GM19468 (cell line): Measurements from ENCODE around the gene VAV2.

Source experiments
- ATAC-seq: cut with Tn5 transposase; IDR thresholded peaks from one replicate; pipeline ENCODE4 v1.9.1; 2021; ENCODE audit warnings: mild to moderate bottlenecking, moderate library complexity, moderate number of reproducible peaks; ENCODE audit not compliant: unreplicated experiment; ENCODE audit errors: extremely low read depth

The VAV2 gene

DNA sequence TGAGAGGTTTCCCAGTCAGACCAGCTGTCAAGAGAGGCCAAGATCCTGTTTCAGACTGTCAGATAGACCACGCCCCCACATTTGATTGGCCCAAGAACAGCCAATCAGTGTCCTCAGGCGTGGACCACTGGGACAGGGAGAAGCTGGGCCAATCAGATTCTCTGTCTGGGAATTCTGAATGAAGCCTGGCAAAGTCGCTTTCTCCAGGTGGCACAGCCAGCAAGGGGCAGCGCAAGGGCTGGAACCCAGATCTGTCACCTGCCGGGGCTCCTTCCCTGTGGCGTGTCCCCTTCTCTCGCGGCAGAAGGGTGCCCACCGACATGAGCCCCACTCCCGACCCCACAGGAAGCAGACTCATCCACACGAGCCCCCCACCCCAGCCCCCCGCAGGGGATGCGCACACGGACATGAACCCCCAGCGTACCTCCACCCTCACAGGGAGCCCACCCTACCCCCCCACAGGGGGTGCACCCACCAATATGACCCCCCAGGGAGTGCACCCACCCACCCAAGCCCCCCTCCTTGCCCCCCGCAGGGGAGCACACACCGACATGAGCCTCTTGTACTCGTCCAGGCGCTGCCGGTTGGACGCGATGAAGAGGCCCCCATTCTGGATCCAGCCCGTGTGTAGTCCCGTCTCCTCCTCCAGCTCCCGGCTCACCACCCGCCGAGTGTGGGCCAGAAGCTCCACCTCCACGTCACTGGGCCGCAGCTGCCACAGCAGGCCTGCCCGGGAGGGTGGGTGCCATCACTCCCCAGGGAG is 260.1 kb downstream of the VAV2 start:
- ATAC-seq, result no peak

GRCh38 chr9:133730994-133731715 is 261.0 kb downstream of the VAV2 start:
- ATAC-seq, result no peak

DNA sequence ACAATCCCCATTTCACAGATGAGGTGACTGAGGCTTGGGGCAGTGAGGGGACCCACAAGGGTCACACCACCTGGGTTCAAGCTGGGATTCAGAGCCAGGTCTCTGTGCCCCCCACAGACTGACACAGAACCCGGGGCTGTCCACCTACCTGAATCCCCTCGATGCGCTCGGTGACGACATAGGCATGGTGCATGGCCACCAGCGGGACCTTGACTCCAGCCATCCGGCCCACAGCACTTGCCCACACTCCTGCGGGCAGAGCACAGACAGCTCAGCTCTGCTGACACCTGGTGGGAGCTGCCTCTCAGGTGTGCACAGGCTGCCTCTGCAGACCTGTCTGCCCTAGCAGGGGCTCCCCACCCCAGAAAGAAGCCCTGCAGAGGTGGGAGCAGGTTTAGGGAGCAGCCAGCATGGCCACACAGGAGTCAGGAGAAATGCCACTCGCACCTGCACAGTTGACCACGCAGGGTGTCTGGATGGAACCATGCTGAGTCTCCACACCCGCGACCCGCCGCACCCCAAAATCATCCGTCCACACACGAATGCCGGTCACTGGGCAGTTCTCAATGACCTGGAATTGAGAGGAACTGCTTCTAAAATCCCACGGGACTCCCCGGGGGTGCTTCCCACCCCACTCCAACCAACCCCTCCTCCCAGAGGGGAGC is 262.4 kb downstream of the VAV2 start:
- no peak for ATAC-seq

DNA sequence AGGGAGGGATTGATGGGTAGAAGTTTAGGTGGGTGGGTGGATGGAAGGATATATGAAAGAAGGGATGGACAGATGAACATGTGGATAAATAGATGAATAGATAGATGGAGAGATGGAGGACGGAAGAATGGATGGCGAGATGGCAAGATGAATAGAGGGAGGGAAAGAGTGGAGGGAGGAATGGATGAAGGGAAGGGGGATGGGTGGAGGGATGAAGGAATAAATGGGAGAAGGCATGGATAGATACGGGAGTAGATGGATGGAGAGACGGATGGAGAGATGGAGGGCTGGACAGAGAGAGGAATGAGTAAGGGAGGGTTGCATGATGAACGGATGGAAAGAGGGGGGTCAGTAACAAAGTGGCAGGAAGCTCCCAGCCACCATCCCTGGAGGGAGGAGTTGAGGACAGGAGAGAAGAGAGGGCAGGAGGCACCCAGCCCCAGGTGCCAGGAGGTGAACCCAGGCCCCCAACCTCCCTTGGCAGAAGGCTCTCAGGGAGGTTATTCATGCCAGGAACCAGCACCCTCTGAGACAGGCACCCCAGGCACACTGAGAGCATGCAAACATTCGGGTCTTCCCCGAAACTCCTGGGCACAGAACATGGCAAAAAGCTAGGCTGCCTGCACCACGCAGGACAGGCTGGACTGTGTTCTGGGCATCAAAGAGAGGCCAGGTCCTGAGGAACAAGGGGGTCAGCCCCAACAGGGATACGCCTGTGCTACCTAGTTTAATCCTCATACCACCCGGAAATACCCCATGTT is 263.1 kb downstream of the VAV2 start:
- ATAC-seq, result no peak

DNA sequence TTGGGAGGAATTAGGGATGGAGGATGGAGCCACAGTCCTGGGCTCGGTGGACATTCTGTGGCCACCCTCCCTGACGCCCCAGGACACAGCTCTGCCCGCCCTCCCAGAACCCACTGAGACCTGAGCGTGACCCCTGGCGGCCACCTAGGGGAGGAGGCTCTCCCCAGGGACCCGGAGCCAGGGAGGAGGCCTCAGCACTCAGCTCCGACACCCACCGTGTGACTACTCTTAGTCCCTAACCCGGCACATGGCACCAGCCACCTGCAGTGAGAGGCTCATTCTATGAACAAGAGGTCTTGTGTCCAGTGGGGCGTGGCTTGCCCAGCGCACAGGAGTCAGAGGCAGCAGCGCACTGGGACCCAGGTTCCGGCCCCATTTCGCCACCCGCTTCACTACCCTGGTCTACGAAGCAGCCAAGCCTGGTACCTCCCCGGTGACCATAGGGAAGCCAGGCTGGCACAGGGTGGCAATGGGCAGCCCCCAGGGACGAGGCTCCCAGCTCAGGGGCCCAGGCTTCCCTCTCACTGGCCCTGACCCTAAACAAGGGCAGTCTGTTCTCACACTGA is 264.2 kb downstream of the VAV2 start:
- ATAC-seq, result no peak

- no peak for ATAC-seq
Observed at GRCh38 chr9:133727277-133727875, 264.7 kb downstream of the VAV2 start.

DNA sequence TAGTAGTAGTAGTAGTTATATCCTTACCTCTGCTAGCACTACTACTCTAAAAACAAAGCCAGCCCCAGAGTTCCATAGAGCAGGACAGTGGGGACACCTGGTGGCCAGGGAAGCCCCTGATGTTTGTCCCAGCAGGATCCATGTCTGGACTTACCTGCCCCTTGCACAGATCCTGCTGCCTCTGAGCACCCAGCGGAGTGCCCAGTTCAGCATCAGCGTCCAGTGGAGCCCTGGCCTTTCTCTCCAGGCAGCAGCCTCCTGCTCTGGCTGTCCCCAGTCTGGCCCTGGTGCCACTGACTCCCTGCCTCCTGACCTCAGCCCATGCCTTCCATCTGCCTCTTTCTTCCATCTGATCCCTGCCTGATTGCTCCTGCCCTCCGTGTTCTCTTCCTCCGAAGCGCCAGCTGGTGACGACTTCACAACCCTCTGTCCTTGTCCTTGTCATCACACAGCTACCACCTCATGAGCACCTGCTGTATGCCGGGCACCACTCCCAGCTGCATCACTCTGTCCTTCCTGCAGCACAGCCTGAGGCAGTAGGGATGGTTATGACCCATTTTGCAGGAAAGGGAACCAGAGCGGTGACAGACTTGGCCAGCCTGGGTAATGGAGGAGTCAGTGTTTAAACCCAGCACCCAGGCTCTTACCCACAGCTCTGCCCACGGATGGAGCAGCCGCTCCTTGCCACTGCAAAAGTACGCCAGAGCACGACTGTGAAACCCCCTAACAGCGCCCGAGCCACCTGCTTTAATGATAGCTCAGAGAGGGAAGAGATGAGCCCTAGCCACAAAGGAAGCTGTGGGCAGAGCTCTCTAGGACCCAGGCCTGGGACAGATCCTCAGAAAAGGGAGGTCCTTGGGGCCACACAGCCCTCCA is 265.5 kb downstream of the VAV2 start:
- ATAC-seq, result no peak

- ATAC-seq, result no peak
Observed at GRCh38 chr9:133725886-133726285, 266.2 kb downstream of the VAV2 start.

GRCh38 chr9:133718563-133719315 is 273.4 kb downstream of the VAV2 start:
- no peak for ATAC-seq

GRCh38 chr9:133717113-133718031 is 274.8 kb downstream of the VAV2 start:
- no peak for ATAC-seq

- no peak for ATAC-seq
Observed at GRCh38 chr9:133716564-133717112, 275.5 kb downstream of the VAV2 start.

DNA sequence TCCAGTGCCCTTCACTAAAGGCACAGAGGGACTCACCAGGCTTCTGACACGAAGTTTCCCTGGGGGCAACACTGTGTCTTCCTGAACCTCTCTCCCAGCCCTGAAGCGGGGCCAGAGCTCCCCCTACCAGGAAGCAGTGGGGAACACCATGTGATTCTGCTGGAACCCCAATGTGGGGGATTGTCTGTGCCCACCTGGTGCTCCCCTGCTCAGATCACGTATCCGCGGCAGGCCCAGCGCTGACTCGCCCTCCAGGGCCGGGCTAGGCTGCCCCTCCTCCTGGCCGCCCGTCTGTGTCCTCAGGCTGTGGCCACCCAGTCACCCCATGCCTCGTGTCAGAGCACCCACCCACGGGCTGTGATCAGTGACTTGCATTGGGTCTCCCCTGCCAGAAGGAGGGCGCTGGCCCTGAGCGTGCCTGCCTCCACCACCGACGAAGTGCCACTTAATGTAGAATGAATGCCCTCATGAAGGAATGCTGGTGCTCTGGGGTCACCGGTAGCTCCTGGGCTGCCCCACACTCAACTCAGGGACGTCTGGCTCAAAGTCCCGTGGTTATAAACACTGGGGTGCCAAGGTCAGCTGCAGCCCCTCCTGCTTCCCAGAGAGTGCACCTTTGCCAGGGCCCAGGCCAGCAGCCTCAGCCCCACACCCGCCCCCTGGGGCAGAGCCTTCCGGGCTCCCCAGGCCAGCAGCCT is 276.1 kb downstream of the VAV2 start:
- no peak for ATAC-seq

GRCh38 chr9:133715295-133715865 is 276.7 kb downstream of the VAV2 start:
- ATAC-seq, result no peak

DNA sequence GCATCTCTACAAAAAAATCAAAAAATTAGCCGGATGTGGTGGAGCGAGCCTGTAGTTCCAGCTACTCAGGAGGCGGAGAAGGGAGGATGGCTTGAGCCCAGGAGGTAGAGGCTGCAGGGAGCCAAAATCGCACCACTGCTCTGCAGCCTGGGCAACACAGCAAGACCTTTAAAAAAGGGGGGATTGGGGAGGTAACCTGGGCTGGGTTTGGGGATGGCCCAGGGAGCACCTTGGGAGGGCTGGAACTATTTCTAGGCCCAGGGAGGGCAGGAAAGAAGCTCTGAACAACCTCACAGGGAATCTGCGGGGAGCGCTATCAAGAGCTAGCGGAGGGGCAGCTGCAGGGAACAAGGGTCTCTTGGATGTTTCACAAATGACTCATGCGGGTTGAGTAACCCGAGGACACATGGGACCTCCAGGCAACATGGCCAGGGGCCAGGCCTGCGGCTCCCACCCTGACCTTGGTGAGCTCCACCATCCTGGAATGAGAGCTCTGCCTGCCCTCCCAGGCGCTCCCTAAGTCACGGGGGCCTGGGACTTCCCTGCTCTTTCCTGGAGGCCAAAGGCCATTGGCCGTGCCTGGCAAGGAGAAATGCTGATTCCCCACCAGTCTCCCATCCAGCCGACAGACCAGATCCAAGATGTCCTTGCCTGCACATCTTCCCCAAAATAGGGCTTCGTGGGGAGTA is 277.4 kb downstream of the VAV2 start:
- no peak for ATAC-seq

- ATAC-seq, result no peak
Observed at GRCh38 chr9:133713960-133714495, 278.1 kb downstream of the VAV2 start.
